ENCODE results near the gene DCN.

DCN gene

DNA sequence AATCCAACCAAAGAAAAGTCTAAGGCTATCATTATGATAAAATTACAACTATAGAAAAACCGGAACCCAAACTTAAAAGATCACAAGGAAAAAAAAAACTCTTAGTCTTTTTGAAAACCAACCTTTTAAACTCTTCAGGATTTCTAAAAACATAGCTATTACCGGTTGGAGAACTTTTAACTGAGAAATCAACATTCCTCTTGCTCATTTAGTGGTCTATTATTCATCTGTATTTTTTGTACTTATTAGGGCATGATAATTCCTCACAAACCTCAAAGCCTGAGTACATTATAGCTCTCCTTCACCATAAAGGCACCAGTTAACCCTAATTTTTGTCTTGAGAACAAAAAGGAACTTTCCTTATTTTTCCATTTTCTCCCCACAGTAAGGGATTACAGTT lies 81.7 kb downstream of the DCN start:
- no peak for DNase-seq (ENCODE audit: low read depth)

DNA sequence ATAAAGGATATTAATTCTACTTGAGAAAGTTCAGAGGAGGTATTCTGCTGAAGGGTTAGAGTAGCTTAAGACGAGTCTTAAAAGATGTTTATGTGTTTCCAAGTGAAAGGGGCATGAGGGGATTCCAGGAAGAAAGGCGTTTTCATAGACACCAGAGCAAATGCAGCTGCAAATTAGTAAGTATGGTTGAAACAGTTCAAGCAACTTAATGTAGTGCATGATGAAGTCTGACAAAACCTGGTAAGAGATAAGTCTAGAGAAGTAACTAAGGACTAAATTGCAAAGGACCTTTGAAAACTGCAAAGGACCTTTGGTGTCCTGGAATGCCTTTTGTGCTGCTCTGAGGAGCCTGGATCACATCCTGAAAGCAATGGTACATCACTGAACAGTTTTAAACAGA lies 82.8 kb downstream of the DCN start:
- DNase-seq (ENCODE audit: low read depth), result no peak

DNA sequence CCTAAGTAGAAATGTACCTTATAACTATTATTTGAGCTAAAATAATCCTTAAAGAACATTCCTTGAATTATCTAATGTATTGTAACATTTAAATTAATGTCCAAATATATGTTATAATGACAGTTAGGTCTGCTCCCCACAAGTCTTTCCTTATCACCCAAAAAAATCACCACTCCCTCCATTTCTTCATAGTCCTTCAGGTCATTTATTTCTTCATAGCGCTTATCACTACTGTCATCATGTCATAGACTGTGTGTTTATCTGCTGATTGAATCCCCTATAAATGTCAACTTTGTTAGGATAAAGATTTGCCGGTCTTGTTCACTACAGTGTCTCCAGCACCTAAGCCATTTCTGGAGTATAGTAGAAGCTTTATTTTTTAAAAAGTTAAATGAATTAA lies 83.3 kb downstream of the DCN start:
- DNase-seq (ENCODE audit: low read depth), result no peak

DNA sequence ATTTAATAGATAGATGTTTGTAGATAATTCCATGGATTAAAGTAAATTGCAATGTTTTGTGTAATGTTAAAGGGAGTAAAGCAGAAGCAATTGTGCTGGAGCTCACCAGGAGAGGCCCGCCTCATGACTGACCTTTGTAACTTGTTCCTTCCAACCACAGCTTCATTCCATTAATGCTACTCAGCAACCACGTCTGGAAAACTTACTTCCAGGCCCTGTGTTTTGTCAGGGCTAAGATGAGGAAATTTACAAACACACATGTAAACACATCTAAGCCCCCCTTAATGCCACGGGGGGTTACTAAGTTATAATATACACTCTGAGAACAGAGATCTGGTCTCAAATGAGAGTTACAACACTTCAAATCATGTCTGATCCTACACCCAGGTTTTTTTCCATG lies 83.7 kb downstream of the DCN start:
- no peak for DNase-seq (ENCODE audit: low read depth)

DNA sequence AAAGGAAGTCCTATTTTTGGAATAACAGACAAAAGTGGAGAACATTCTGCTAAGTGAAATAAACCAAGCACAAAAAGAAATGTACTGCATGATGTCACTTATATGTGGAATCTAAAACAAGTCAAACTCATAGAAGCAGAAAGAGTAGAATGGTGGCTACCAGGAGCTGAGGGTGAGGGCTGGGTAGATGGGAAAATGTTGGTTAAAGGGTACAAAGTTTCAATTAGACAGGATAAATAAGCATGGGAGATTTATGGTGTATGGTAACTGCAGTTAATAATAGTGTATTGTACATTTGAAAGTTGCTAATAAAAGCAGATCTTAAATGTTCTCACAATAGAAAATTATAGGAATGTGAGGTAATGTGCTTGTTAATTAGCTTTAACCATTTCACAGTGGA lies 84.2 kb downstream of the DCN start:
- no peak for DNase-seq (ENCODE audit: low read depth)

DNA sequence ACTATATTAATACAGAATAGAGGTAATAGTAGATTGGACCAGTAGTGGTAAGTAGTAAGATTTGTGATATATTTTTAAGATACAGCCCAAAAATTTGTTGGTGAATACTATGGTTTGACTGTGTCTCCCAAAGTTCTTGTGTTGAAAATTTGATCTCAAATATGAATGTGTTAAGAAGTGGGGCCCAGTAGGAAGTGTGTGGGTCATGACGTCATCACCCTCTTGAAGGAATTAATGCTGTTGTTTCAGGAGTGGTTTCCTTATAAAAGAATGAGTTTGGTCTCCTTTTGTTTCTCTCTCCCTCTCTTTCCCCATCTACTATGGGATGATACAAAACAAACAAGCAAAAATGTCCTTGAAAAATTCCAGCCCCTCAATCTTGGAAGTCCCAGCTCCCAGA lies 87.7 kb downstream of the DCN start:
- DNase-seq (ENCODE audit: low read depth), result no peak

DNA sequence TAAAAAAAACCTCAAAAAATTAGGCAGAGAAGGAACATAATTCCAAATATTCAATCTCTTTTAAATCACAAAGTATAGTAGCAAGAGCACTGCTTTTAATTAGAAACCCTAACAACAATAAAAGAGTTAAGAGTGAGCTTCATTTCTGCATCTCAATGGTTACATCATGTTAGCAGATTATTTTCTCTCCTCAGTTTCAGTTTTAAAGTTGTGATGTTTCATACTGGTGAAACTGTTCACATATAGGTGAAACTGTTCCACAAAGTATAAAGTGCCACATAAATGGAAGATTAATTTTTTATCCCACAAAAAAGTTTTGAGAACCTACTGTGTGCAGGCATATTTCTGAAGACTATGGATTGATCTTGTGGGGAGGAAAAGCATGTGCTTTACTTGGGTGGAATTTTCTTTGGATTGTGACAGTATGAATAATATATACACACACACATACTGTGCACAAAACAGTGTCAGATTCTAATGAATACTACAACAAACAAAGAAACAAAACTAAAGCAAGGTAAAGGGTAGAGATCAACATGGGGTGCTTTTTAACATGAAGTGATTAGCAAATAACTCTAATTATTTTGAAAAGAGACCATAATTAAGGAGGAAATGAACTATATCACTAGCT lies 88.5 kb downstream of the DCN start:
- no peak for DNase-seq (ENCODE audit: low read depth)

DNA sequence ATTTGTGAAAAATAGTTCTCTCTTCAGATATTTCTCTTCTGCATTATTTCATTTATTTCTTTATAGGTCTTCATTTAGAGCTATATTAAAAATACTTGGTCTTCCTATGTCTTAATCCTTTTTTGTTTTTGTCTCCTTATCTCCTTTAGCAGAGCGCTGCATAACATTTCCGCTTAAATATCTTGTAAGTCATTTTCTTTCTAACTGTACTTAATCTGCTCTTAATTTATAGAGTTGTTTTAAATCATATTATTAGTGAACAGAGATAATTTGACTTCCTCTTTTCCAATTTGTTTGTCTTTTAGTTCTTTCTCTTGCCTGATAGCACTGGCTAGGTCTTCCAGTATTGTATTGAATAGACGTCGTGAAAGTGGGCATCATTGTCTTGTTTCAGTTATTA lies 89.3 kb downstream of the DCN start:
- no peak for DNase-seq (ENCODE audit: low read depth)

DNA sequence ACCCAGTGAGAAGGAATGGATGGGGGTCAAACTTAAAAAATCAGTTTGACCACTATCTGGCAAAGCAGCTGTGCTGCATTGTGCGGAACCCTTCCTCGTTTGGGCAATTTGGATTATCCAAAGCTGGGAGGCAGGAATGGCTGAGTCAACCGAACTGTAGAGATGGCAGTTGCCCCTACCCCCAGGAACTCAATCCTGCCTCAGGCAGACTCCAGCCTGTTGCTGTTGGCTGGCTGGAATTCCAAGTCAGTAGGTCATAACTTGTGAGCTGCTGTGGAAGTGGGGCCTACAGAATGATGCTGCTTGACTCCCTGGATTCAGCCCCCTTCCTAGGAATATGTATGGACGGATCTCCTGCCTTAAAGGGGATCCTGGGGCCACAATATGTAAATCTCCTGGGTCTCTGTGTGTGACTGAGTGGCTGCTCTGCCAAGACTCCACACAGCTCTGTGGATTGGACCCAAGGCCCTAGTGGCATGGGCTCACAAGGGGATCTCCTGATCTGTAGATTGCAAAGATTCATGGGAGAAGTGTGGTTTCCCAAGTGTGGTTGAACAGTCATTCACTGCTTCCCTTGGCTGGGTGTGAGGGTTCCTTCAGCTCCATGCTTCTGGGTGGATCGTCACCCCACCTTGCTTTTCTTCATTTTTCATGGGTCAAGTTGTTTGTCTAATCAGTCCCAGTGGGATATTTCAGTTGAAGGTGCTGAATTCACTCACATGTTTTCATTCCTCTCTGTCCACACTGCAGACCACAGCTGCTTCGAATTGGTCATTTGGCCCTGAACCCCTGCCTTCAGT lies 90.5 kb downstream of the DCN start:
- no peak for DNase-seq (ENCODE audit: low read depth)
